H1 (cell line): ENCODE data around the gene DAG1. TPM values are rescaled to one million over a fixed set of nuclear protein-coding genes. Genes with fewer than 3 reads are reported as not detected.

ENCODE experiments used
- CTCF ChIA-PET: fragments of 300-600 bp; sonication (Branson Sonifier 250); formaldehyde crosslinking; loops from one replicate; lab custom pipeline; 2021; ENCODE audit not compliant: partially characterized antibody; lab: Charles Lee
- POLR2A ChIA-PET: fragments of 300-600 bp; sonication (Branson Sonifier 250); formaldehyde crosslinking; loops from one replicate; lab custom pipeline; 2021; ENCODE audit warnings: inconsistent platforms; ENCODE audit not compliant: partially characterized antibody; lab: Charles Lee
- DNase-seq, 2 experiments: peaks; one replicate each; pipeline versions ENCODE4 v3.0.0 to v3.0.0-alpha.2; 2010 to 2022; ENCODE audit warnings: low spot score in 2 of 2, low read depth in 1 of 2, mixed read lengths in 1 of 2
- FAIRE-seq: peaks from 2 replicates; lab custom pipeline; 2011; peaks lifted over from hg19 to GRCh38; lab: Jason Lieb, UNC
- H2AFZ ChIP-seq: 2 replicates; pipeline ENCODE4 v1.8.1; 2012; ENCODE audit warnings: low read length, inconsistent platforms
- H2AK5ac ChIP-seq: 2 replicates; pipeline ENCODE4 v1.6.1; 2013; ENCODE audit warnings: low read depth, low read length
- H2BK120ac ChIP-seq: replicated peaks from 2 replicates; pipeline ENCODE3; 2013; ENCODE audit warnings: low read depth, low read length, inconsistent platforms
- H2BK12ac ChIP-seq: 2 replicates; pipeline ENCODE4 v1.6.1; 2013; ENCODE audit warnings: low read depth, low read length
- H2BK15ac ChIP-seq: 2 replicates; pipeline ENCODE4 v1.6.1; 2013; ENCODE audit warnings: low read length
- H2BK20ac ChIP-seq: 2 replicates; pipeline ENCODE4 v1.6.1; 2013; ENCODE audit warnings: low read length
- H2BK5ac ChIP-seq: 2 replicates; pipeline ENCODE4 v1.6.1; 2013; ENCODE audit warnings: low read depth, low read length
- H3K14ac ChIP-seq: 2 replicates; pipeline ENCODE4 v1.6.1; 2013; ENCODE audit warnings: inconsistent platforms; ENCODE audit not compliant: insufficient read length
- H3K18ac ChIP-seq: 2 replicates; pipeline ENCODE4 v1.6.1; 2013; ENCODE audit warnings: low read length; ENCODE audit errors: extremely low read depth
- H3K23ac ChIP-seq: 2 replicates; pipeline ENCODE4 v1.6.1; 2013; ENCODE audit warnings: inconsistent platforms; ENCODE audit not compliant: insufficient read length
- H3K23me2 ChIP-seq: 2 replicates; pipeline ENCODE4 v1.6.1; 2013; ENCODE audit warnings: low read depth, low read length
- H3K27ac ChIP-seq: 2 replicates; pipeline ENCODE4 v1.6.1; 2011; ENCODE audit warnings: low read depth, low read length, inconsistent platforms
- H3K27me3 ChIP-seq, 4 experiments: replicated peaks in 1 of 4; 1 replicate in 1 of 4; 2 replicates in 3 of 4; pipeline versions ENCODE4 v1.6.1 to v1.8.1; 2011 to 2013; ENCODE audit warnings: low read length in 3 of 4, mild to moderate bottlenecking in 3 of 4, inconsistent platforms in 2 of 4, mixed read lengths in 2 of 4, moderate library complexity in 1 of 4; ENCODE audit not compliant: control insufficient read depth in 3 of 4, insufficient read depth in 3 of 4; ENCODE audit errors: extremely low read depth in 1 of 4
- H3K36me3 ChIP-seq, 4 experiments: 2 replicates each; pipeline versions ENCODE4 v1.6.1 to v1.8.1; 2011 to 2013; ENCODE audit warnings: mild to moderate bottlenecking in 4 of 4, low read length in 3 of 4, moderate library complexity in 2 of 4, control low read depth in 1 of 4, inconsistent platforms in 1 of 4; ENCODE audit not compliant: insufficient read depth in 4 of 4, control insufficient read depth in 2 of 4
- H3K4ac ChIP-seq: replicated peaks from 2 replicates; pipeline ENCODE3; 2013; ENCODE audit warnings: low read length, low read depth, mixed read lengths, inconsistent platforms; ENCODE audit not compliant: insufficient read length
- H3K4me1 ChIP-seq, 4 experiments: replicated peaks in 1 of 4; 1 replicate in 1 of 4; 2 replicates in 3 of 4; pipeline versions ENCODE4 v1.6.1 to v1.8.1; 2011 to 2013; ENCODE audit warnings: low read length in 3 of 4, inconsistent platforms in 2 of 4, mixed read lengths in 1 of 4; ENCODE audit not compliant: insufficient read depth in 4 of 4, control insufficient read depth in 3 of 4
- H3K4me2 ChIP-seq, 2 experiments: 2 replicates each; pipeline versions ENCODE4 v1.6.1 to v1.8.1; 2011 to 2013; ENCODE audit warnings: low read depth in 2 of 2, low read length in 2 of 2, control low read depth in 1 of 2, inconsistent platforms in 1 of 2, mild to moderate bottlenecking in 1 of 2; ENCODE audit not compliant: insufficient read depth in 1 of 2
- H3K4me3 ChIP-seq, 4 experiments: fragments of 200-600, 300-600 bp in 1 of 4; sonication (generic), shearing (Covaris generic), sonication (Bioruptor Twin) in 1 of 4; 2 replicates each; pipeline versions ENCODE4 v1.5.1 to v1.8.1; 2011 to 2016; ENCODE audit warnings: low read length in 4 of 4, low read depth in 3 of 4, control low read depth in 2 of 4, inconsistent platforms in 2 of 4, mild to moderate bottlenecking in 2 of 4, mixed read lengths in 1 of 4, moderate library complexity in 1 of 4; ENCODE audit not compliant: insufficient read depth in 2 of 4; ENCODE audit errors: extremely low read depth in 1 of 4
- H3K56ac ChIP-seq: replicated peaks from 2 replicates; pipeline ENCODE3; 2013; ENCODE audit warnings: low read depth, mild to moderate bottlenecking, mixed read lengths, low read length, inconsistent platforms; ENCODE audit not compliant: insufficient read length
- H3K79me1 ChIP-seq: 2 replicates; pipeline ENCODE4 v1.6.1; 2013; ENCODE audit warnings: low read depth, low read length, control low read depth
- H3K79me2 ChIP-seq, 2 experiments: 2 replicates each; pipeline versions ENCODE4 v1.6.1 to v1.8.1; 2012 to 2013; ENCODE audit warnings: low read length in 2 of 2, mild to moderate bottlenecking in 2 of 2, inconsistent platforms in 1 of 2; ENCODE audit not compliant: insufficient read depth in 2 of 2, control insufficient read depth in 1 of 2
- H3K9ac ChIP-seq, 4 experiments: replicated peaks in 1 of 4; 1 replicate in 1 of 4; 2 replicates in 3 of 4; pipeline versions ENCODE4 v1.6.1 to v1.8.1; 2011 to 2013; ENCODE audit warnings: low read depth in 3 of 4, low read length in 3 of 4, control low read depth in 2 of 4, mild to moderate bottlenecking in 2 of 4, moderate library complexity in 2 of 4, inconsistent platforms in 1 of 4; ENCODE audit errors: extremely low read depth in 1 of 4
- H3K9me3 ChIP-seq, 2 experiments: 2 replicates each; pipeline versions ENCODE4 v1.6.1 to v1.8.1; 2012 to 2013; ENCODE audit warnings: mild to moderate bottlenecking in 2 of 2, moderate library complexity in 2 of 2, control low read depth in 1 of 2, inconsistent platforms in 1 of 2, low read depth in 1 of 2, low read length in 1 of 2, mixed read lengths in 1 of 2; ENCODE audit not compliant: insufficient read depth in 2 of 2
- H4K20me1 ChIP-seq, 2 experiments: replicated peaks in 1 of 2; 2 replicates each; pipeline versions ENCODE3 to v1.8.1; 2011 to 2013; ENCODE audit warnings: inconsistent platforms in 2 of 2, low read length in 2 of 2, mild to moderate bottlenecking in 1 of 2; ENCODE audit not compliant: insufficient read depth in 2 of 2, control insufficient read depth in 1 of 2
- H4K5ac ChIP-seq: 2 replicates; pipeline ENCODE4 v1.6.1; 2013; ENCODE audit warnings: low read length, low read depth, mixed read lengths, inconsistent platforms; ENCODE audit not compliant: insufficient read length
- H4K8ac ChIP-seq: 2 replicates; pipeline ENCODE4 v1.8.0; 2013; ENCODE audit warnings: mild to moderate bottlenecking, moderate library complexity, low read length, inconsistent platforms; ENCODE audit not compliant: insufficient read depth; ENCODE audit errors: extremely low read depth
- H4K91ac ChIP-seq: replicated peaks from 2 replicates; pipeline ENCODE3; 2013; ENCODE audit warnings: low read length, mixed read lengths, inconsistent platforms; ENCODE audit not compliant: insufficient read length
- CEBPB ChIP-seq: IDR thresholded peaks from 2 replicates; pipeline ENCODE4 v1.6.1; 2012; ENCODE audit warnings: low read depth, low read length
- CHD2 ChIP-seq: IDR thresholded peaks from 2 replicates; pipeline ENCODE4 v1.6.1; 2012; ENCODE audit warnings: low read length, improper control_type of control experiment
- PHF8 ChIP-seq: fragments of 200-600 bp; sonication (generic); conservative IDR thresholded peaks from 2 replicates; pipeline ENCODE4 v1.7.1; 2012; ENCODE audit warnings: low read depth, mild to moderate bottlenecking, inconsistent platforms, low read length, moderate library complexity
- SP2 ChIP-seq: IDR thresholded peaks from 2 replicates; pipeline ENCODE4 v1.6.1; 2012; ENCODE audit warnings: mild to moderate bottlenecking, low read length, inconsistent platforms
- TAF7 ChIP-seq: optimal IDR thresholded peaks from 2 replicates; pipeline ENCODE3; 2011; ENCODE audit warnings: low read depth, mild to moderate bottlenecking, inconsistent platforms, low read length, moderate library complexity, borderline replicate concordance
- USF2 ChIP-seq: IDR thresholded peaks from 2 replicates; pipeline ENCODE4 v1.6.1; 2011; ENCODE audit warnings: low read length, improper control_type of control experiment
- WGBS, 2 experiments: shearing (Covaris generic) in 1 of 2; methylation state at CpG; one replicate each; pipeline versions ENCODE4 v1.1.6 to v1.1.7; 2013 to 2015; ENCODE audit warnings: low lambda C conversion rate in 2 of 2, mixed read lengths in 2 of 2, inconsistent platforms in 1 of 2, low coverage in 1 of 2, missing lambda C conversion rate in 1 of 2; ENCODE audit not compliant: insufficient replicate concordance in 2 of 2, insufficient coverage in 1 of 2, insufficient read length in 1 of 2; ENCODE audit errors: extremely low coverage in 1 of 2, missing lambda C conversion rate in 1 of 2; 5-methylcytosine and 5-hydroxymethylcytosine counted together
- polyA plus RNA-seq, 7 experiments: library from polyadenylated mRNA; depleted of rRNA in 3 of 7; stranded (reverse) in 5 of 7; unstranded in 2 of 7; fragments of >200 nt in 5 of 7; fragments of 200-250 nt in 2 of 7; gene quantifications; 1 replicate in 5 of 7; 2 replicates in 1 of 7; 4 replicates in 1 of 7; pipeline versions ENCODE4 v1.2.1 to v1.2.3, GENCODE V29; 2011 to 2013; ENCODE audit warnings: missing spikeins in 2 of 7, mixed read lengths in 2 of 7
- total RNA-seq: library from RNA; stranded (reverse); fragmentation: NEBNext Ultra II Directional; extraction: Animal tissue kit (Norgen Biotek cat#: 25700); gene quantifications from 2 replicates; pipeline ENCODE4 v1.2.1, GENCODE V29; 2021

Gene DAG1
- total and polyA plus RNA-seq, 2 of the 8 experiments (the other 6 are each of a cell fraction or from before 2014, with no cell fraction given), result 97.5 to 138 TPM

GRCh38 chr3:49513494-49514124, 43.5 kb downstream of the DAG1 start:
- Histone ChIP-seq H2BK5ac (no peak overlapping the region), H3K4me1 (no peaks in the 10 kb centered on the region), H4K20me1 (peaks cover 2 to 5% of the 10 kb centered on the region in 2 experiments), H2BK12ac (no peak overlapping the region), H3K14ac (no peak overlapping the region), H3K27me3 (no peaks in the 10 kb centered on the region)
- DNase-seq (no peak), FAIRE-seq (no peak)
- TF ChIP-seq USF2 (no peak), SP2 (no peak), TAF7 (no peak), PHF8 (no peak), CHD2 (no peak), CEBPB (no peak)
- TF ChIP-seq, all 59 proteins: peak for 0
- H3K18ac ChIP-seq, result no peak overlapping the region
- no peak overlapping the region for H3K4me3 ChIP-seq
- H2AFZ ChIP-seq, result no peak overlapping the region
- H3K23ac ChIP-seq, result no peak overlapping the region
- no peak overlapping the region for H2AK5ac ChIP-seq
- no peak overlapping the region for H2BK20ac ChIP-seq
- no peak overlapping the region for H4K8ac ChIP-seq
- H2BK15ac ChIP-seq, result no peak overlapping the region
- H3K27ac ChIP-seq, result no peak overlapping the region
- CTCF ChIA-PET, result interaction anchor here (0.7 to 3.2 kb wide), 7 partner anchors 9 to 206 kb away, joined by 3 to 16 read pairs (median 4); no protein-coding TSS in a partner anchor
- peaks cover 0 to 21% of the 10 kb centered on the region in 2 experiments; a peak in 3 of 4 replicates for H3K79me2 ChIP-seq
- peaks cover 7 to 57% (median 28%) of the 10 kb centered on the region in 4 experiments; a peak in 6 of 8 replicates for H3K36me3 ChIP-seq
- no peak overlapping the region for H3K56ac ChIP-seq
- H3K9me3 ChIP-seq, result no peaks in the 10 kb centered on the region
- H2BK120ac ChIP-seq, result no peak overlapping the region
- WGBS, 2 experiments, result 93% methylated on average over 4 of the region's 4 CpGs; no CpG with 5 or more reads in 1 of the 2 experiments
- H3K79me1 ChIP-seq, result peaks cover 4% of the 10 kb centered on the region
- H3K4ac ChIP-seq, result no peak overlapping the region
- POLR2A ChIA-PET, result interaction anchor here (1.2 to 2.4 kb wide), 4 partner anchors 11 to 38 kb away, joined by 3 to 5 read pairs (median 3); no protein-coding TSS in a partner anchor
- H4K5ac ChIP-seq, result no peak overlapping the region
- H3K23me2 ChIP-seq, result no peaks in the 10 kb centered on the region
- H3K9ac ChIP-seq, result no peak overlapping the region
- no peak overlapping the region for H4K91ac ChIP-seq
- no peak overlapping the region for H3K4me2 ChIP-seq
